Sigmoid colon (tissue), 4 donors: ENCODE results near the gene EPHA8.

Experiments
- EP300 ChIP-seq, 4 donors: sonication (generic); formaldehyde crosslinking; IDR thresholded peaks; one replicate each; pipeline ENCODE4 v1.6.1; 2017; ENCODE audit warnings: antibody characterized with exemption in 4 of 4
- TF ChIP-seq, protein P1 (sequence below), 4 experiments: fragments of 450-650 bp in 3 of 4; fragments of 200-600 bp in 1 of 4; IDR thresholded peaks; one replicate each; pipeline ENCODE4 v1.5.1; 2016 to 2019; ENCODE audit warnings: antibody characterized with exemption in 4 of 4, mild to moderate bottlenecking in 3 of 4, moderate library complexity in 2 of 4

DNA sequence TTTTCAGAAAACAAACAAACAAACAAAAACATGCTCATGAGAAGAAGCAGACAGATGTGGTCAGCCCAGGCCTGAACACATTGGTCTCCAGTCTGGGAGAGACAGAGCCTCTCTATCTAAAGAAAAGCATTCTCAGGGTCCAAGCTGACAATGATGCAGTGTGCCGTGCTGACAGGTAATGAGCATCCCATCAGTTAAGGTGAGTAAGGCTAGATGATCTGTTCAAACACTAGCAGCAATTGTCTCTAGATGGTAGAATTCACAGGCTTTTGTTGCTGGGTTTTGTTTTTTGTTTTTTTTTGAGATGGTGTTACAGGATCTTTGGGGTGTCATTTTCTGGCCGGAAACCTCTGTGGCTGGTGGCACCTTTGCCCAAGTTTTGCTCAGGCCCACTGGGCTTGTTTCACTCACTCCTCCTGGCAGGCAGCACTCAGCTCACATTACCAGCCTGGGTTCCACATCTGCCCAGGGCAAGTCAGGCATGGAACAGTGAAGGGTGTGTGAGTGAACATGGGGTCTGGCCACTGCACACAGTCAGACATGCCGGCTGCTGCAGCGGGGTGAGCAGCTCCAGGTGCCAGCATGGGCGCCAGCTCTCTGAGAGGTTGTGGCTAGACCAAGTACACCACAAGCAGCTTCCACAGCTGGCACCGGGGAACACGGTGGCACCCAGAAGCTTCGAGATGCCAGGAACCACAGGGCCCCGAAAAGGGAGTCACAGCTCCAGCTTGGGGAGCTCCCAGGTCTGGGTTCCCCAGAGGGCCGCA lies 70.6 kb downstream of the EPHA8 start:
- no peak for TF ChIP-seq EP300 (IDR thresholded peaks at IDR 0.05)
- TF ChIP-seq, protein P1, sequence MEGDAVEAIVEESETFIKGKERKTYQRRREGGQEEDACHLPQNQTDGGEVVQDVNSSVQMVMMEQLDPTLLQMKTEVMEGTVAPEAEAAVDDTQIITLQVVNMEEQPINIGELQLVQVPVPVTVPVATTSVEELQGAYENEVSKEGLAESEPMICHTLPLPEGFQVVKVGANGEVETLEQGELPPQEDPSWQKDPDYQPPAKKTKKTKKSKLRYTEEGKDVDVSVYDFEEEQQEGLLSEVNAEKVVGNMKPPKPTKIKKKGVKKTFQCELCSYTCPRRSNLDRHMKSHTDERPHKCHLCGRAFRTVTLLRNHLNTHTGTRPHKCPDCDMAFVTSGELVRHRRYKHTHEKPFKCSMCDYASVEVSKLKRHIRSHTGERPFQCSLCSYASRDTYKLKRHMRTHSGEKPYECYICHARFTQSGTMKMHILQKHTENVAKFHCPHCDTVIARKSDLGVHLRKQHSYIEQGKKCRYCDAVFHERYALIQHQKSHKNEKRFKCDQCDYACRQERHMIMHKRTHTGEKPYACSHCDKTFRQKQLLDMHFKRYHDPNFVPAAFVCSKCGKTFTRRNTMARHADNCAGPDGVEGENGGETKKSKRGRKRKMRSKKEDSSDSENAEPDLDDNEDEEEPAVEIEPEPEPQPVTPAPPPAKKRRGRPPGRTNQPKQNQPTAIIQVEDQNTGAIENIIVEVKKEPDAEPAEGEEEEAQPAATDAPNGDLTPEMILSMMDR (IDR thresholded peaks at IDR 0.05) = no peak
